HUES64 (cell line): Measurements from ENCODE around the gene IGDCC3.

ENCODE experiments used
- H3K27ac ChIP-seq: 2 replicates; pipeline ENCODE4 v1.7.0; 2013; ENCODE audit warnings: low read depth, low read length, inconsistent platforms
- H3K27me3 ChIP-seq: 2 replicates; pipeline ENCODE4 v1.6.1; 2013; ENCODE audit warnings: mild to moderate bottlenecking, low read length; ENCODE audit not compliant: insufficient read depth
- H3K36me3 ChIP-seq: 2 replicates; pipeline ENCODE4 v1.6.1; 2013; ENCODE audit warnings: mild to moderate bottlenecking, low read length; ENCODE audit not compliant: insufficient read depth
- H3K4me1 ChIP-seq: 2 replicates; pipeline ENCODE4 v1.6.1; 2013; ENCODE audit warnings: mild to moderate bottlenecking, low read length, moderate library complexity; ENCODE audit not compliant: insufficient read depth
- H3K4me3 ChIP-seq: 2 replicates; pipeline ENCODE4 v1.5.1; 2013; ENCODE audit warnings: mild to moderate bottlenecking, low read length, moderate library complexity
- H3K9ac ChIP-seq: 2 replicates; pipeline ENCODE4 v1.6.1; 2013; ENCODE audit warnings: mild to moderate bottlenecking, low read depth, low read length
- H3K9me3 ChIP-seq: 2 replicates; pipeline ENCODE4 v1.6.1; 2013; ENCODE audit warnings: low read depth, low read length; ENCODE audit not compliant: insufficient read depth
- WGBS: fragments of 150-250, 120-280 bp; methylation state at CpG from one replicate; pipeline ENCODE4 v1.1.7; 2013; ENCODE audit warnings: missing lambda C conversion rate; 5-methylcytosine and 5-hydroxymethylcytosine counted together

IGDCC3 gene

GRCh38 chr15:65300924-65301441 is 76.8 kb downstream of the IGDCC3 start:
- WGBS: 90% methylated on average over 36 of the region's 36 CpGs
- no peak overlapping the region for H3K27ac ChIP-seq

GRCh38 chr15:65298731-65299130 is 79.1 kb downstream of the IGDCC3 start:
- Histone ChIP-seq H3K9me3 (no peaks in the 10 kb centered on the region), H3K36me3 (no peaks in the 10 kb centered on the region), H3K27ac (no peak overlapping the region), H3K4me3 (no peak overlapping the region), H3K4me1 (peaks cover 4% of the 10 kb centered on the region; the same call in 1 of the 2 replicates), H3K9ac (no peak overlapping the region), H3K27me3 (no peaks in the 10 kb centered on the region)
- 88% methylated on average over 11 of the region's 11 CpGs for WGBS

More at GRCh38 chr15:65300924-65301441, 76.8 kb downstream of the IGDCC3 start:
- Histone ChIP-seq H3K4me1 (peaks cover 8% of the 10 kb centered on the region; the same call in 1 of the 2 replicates), H3K9me3 (no peaks in the 10 kb centered on the region), H3K27me3 (no peaks in the 10 kb centered on the region), H3K36me3 (no peaks in the 10 kb centered on the region), H3K4me3 (no peak overlapping the region), H3K9ac (no peak overlapping the region)

- no peak overlapping the region for H3K4me3 ChIP-seq
- no peak overlapping the region for H3K9ac ChIP-seq
- no peaks in the 10 kb centered on the region for H3K9me3 ChIP-seq
- no peak overlapping the region for H3K27ac ChIP-seq
- no peaks in the 10 kb centered on the region for H3K36me3 ChIP-seq
- 80% methylated on average over 1 of the region's 1 CpG for WGBS
- no peaks in the 10 kb centered on the region for H3K4me1 ChIP-seq
- H3K27me3 ChIP-seq: peaks cover 2% of the 10 kb centered on the region
These were observed 84.8 kb downstream of the IGDCC3 start for GRCh38 chr15:65292938-65293518.

GRCh38 chr15:65290228-65290627 is 87.6 kb downstream of the IGDCC3 start:
- H3K27me3 ChIP-seq: peaks cover 12% of the 10 kb centered on the region
- H3K4me3 ChIP-seq: no peak overlapping the region
- peaks cover 13% of the 10 kb centered on the region for H3K4me1 ChIP-seq
- no peak overlapping the region for H3K9ac ChIP-seq
- H3K9me3 ChIP-seq: no peaks in the 10 kb centered on the region
- WGBS: 92% methylated on average over 7 of the region's 7 CpGs
- no peak overlapping the region for H3K27ac ChIP-seq
- H3K36me3 ChIP-seq: no peaks in the 10 kb centered on the region

GRCh38 chr15:65289261-65289854 is 88.4 kb downstream of the IGDCC3 start:
- H3K9me3 ChIP-seq: no peaks in the 10 kb centered on the region
- 90% methylated on average over 7 of the region's 7 CpGs for WGBS

GRCh38 chr15:65287520-65287855 is 90.3 kb downstream of the IGDCC3 start:
- peaks cover 13% of the 10 kb centered on the region for H3K4me1 ChIP-seq
- 88% methylated on average over 3 of the region's 3 CpGs for WGBS
- H3K9me3 ChIP-seq: no peaks in the 10 kb centered on the region
- no peak overlapping the region for H3K9ac ChIP-seq
- H3K27me3 ChIP-seq: peaks cover 12% of the 10 kb centered on the region
- H3K4me3 ChIP-seq: peak overlapping the region; percentile 68; the same call in 1 of the 2 replicates
- H3K36me3 ChIP-seq: no peaks in the 10 kb centered on the region
- H3K27ac ChIP-seq: no peak overlapping the region

More at GRCh38 chr15:65289261-65289854, 88.4 kb downstream of the IGDCC3 start:
- Histone ChIP-seq H3K4me3 (no peak overlapping the region), H3K36me3 (no peaks in the 10 kb centered on the region), H3K27ac (no peak overlapping the region), H3K4me1 (peaks cover 13% of the 10 kb centered on the region), H3K9ac (no peak overlapping the region), H3K27me3 (peaks cover 12% of the 10 kb centered on the region)

- Histone ChIP-seq H3K36me3 (no peaks in the 10 kb centered on the region), H3K4me3 (peak within 1 kb of the TSS; percentile 68), H3K27ac (peak within 1 kb of the TSS; percentile 73), H3K27me3 (peaks cover 12% of the 10 kb centered on the region), H3K4me1 (peaks cover 13% of the 10 kb centered on the region), H3K9ac (peak within 1 kb of the TSS; percentile 80), H3K9me3 (no peaks in the 10 kb centered on the region)
- WGBS: 2% methylated on average over 62 of the region's 62 CpGs
These were observed 90.9 kb downstream of the IGDCC3 start, which contains the start of gene PARP16 for GRCh38 chr15:65286704-65287519. Gene PARP16 (minus strand): TSS chr15:65286883. CDS start chr15:65286426, 457 bp downstream.

GRCh38 chr15:65286069-65286703 is 91.6 kb downstream of the IGDCC3 start:
- H3K9me3 ChIP-seq: no peaks in the 10 kb centered on the region
- peak overlapping the region; percentile 80 for H3K9ac ChIP-seq
- H3K4me1 ChIP-seq: peaks cover 13% of the 10 kb centered on the region
- under 1% methylated on average over 52 of the region's 52 CpGs for WGBS
- H3K27ac ChIP-seq: peak overlapping the region; percentile 73
- H3K4me3 ChIP-seq: peak overlapping the region; percentile 68
- peaks cover 12% of the 10 kb centered on the region for H3K27me3 ChIP-seq
- no peaks in the 10 kb centered on the region for H3K36me3 ChIP-seq

GRCh38 chr15:65285291-65286068 is 92.3 kb downstream of the IGDCC3 start:
- Histone ChIP-seq H3K27me3 (peaks cover 12% of the 10 kb centered on the region), H3K9me3 (no peaks in the 10 kb centered on the region), H3K9ac (peak overlapping the region; percentile 80; the same call in 1 of the 2 replicates), H3K4me1 (peaks cover 13% of the 10 kb centered on the region), H3K36me3 (no peaks in the 10 kb centered on the region), H3K27ac (no peak overlapping the region), H3K4me3 (peak overlapping the region; percentile 68)
- 84% methylated on average over 10 of the region's 10 CpGs for WGBS

- Histone ChIP-seq H3K4me3 (no peak overlapping the region), H3K4me1 (no peaks in the 10 kb centered on the region), H3K27me3 (no peaks in the 10 kb centered on the region), H3K36me3 (no peaks in the 10 kb centered on the region), H3K27ac (no peak overlapping the region), H3K9ac (no peak overlapping the region), H3K9me3 (no peaks in the 10 kb centered on the region)
- 94% methylated on average over 1 of the region's 1 CpG for WGBS
These were observed 99.3 kb downstream of the IGDCC3 start for GRCh38 chr15:65278480-65278879.
